ENCODE measurements around the gene WWC2.

Gene WWC2

DNA sequence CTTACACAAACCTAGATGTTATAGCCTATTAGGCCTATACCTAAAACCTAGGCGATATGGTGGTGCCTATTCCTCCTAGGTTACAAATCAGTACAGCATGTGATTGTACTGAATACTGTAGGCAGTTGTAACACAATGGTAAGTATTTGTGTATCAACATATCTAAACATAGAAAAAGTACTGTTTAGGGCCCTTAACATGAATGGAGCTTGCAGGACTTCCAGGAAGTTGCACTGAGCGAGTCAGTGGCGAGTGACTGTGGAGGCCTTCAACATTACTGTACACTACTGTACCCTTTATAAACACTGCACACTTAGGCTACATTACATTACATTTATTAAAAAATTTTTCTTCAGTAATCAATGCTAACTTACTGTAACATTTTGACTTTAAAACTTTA, 37.8 kb downstream of the WWC2 start:
- in situ Hi-C loops (cut with MboI; ENCODE audit: low pct_unique_long_range_greater_than_20kb, low sequenced_read_pairs, unreplicated experiment), result no loop called here
- TF ChIP-seq, protein P1, sequence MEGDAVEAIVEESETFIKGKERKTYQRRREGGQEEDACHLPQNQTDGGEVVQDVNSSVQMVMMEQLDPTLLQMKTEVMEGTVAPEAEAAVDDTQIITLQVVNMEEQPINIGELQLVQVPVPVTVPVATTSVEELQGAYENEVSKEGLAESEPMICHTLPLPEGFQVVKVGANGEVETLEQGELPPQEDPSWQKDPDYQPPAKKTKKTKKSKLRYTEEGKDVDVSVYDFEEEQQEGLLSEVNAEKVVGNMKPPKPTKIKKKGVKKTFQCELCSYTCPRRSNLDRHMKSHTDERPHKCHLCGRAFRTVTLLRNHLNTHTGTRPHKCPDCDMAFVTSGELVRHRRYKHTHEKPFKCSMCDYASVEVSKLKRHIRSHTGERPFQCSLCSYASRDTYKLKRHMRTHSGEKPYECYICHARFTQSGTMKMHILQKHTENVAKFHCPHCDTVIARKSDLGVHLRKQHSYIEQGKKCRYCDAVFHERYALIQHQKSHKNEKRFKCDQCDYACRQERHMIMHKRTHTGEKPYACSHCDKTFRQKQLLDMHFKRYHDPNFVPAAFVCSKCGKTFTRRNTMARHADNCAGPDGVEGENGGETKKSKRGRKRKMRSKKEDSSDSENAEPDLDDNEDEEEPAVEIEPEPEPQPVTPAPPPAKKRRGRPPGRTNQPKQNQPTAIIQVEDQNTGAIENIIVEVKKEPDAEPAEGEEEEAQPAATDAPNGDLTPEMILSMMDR (IDR thresholded peaks at IDR 0.05; ENCODE audit: extremely low read depth, insufficient read depth, missing control alignments), result no peak
- DNase-seq (ENCODE audit: low spot score), result no peak

DNA sequence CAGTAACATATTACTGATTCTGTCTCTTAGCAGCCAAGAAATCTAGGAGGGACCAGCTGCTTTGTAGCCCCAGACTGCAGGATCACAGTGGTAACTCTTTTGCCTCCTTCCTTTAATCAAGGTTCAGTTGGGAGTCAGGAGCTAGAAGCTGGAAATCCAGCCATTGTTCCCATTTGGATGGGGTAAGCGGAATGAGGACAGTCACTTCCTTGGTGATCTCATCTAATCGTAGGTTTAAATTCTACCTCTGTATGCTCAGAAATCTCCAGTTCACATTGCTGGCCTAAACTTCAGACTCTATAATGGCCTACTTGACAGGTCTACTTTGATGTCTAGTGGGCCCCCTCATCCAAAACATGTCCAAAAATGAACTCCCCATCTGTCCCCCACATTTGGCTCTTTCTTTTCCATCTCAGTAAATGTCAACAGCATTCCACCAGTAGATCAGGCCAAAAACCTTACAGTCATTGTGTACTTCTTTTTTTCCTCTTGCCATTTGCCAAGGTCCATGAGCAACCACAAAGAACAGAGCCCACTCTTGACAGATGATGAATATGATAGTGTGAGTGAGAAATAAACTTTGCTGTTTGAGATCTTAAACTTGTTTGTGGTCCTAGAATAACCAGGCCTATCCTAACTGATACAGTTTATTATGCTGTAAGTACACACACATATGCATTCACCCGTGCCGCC, 40.1 kb downstream of the WWC2 start:
- in situ Hi-C loops (cut with MboI; ENCODE audit: low pct_unique_long_range_greater_than_20kb, low sequenced_read_pairs, unreplicated experiment), result no loop called here

DNA sequence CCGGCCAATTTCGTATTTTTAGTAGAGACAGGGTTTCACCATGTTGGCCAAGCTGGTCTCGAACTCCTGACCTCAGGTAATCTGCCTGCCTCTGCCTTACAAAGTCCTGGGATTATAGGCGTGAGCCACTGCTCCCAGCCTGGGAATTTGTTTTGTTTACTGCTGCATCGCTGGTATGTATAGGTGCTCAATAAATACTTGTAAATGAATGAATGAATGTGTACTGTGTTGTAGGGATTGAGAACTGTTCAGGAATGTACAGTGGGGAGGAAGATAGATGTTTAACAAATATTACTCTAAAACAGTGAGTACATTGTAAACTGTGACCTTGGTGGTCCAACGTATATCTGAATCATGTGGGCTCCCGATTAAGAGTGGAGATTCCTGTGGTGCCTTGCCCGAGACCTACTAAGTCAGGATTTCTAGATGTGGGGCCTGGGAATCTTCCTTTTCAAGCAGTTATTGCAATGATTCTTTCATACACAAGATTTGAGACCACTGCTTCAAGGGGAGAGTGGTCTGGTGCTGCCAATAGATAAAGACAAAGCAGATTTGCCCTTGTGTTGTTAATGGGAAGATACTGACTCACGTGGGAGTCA, 41.0 kb downstream of the WWC2 start:
- TF ChIP-seq, protein P1 (IDR thresholded peaks at IDR 0.05; ENCODE audit: extremely low read depth, insufficient read depth, missing control alignments), result no peak
- no peak for DNase-seq (ENCODE audit: low spot score)
- in situ Hi-C loops (cut with MboI; ENCODE audit: low pct_unique_long_range_greater_than_20kb, low sequenced_read_pairs, unreplicated experiment), result no loop called here

More for the DNA sequence above, 40.1 kb downstream of the WWC2 start:
- TF ChIP-seq, protein P1 (IDR thresholded peaks at IDR 0.05; ENCODE audit: extremely low read depth, insufficient read depth, missing control alignments), result no peak
- no peak for DNase-seq (ENCODE audit: low spot score)

DNA sequence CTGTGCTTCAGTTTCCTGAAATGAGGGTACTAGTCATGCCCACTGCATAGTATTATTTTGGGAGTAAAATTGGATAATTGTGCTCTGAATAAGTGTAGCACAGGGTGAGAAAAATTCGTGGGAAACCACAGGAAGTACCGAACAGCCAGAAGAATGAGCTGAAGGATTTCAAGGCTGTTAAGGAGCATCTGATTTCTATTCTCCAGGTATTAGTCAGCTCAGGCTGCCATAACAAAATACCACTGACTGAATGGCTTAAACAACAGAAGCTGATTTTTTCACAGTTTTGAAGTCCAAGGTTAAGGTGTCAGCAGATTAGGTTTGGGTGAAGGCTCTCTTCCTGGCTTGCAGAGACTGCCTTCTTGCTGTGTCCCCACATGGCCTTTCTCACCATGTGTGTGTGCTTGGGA, 41.9 kb downstream of the WWC2 start:
- in situ Hi-C loops (cut with MboI; ENCODE audit: low pct_unique_long_range_greater_than_20kb, low sequenced_read_pairs, unreplicated experiment), result no loop called here
- DNase-seq (ENCODE audit: low spot score), result no peak
- TF ChIP-seq, protein P1 (IDR thresholded peaks at IDR 0.05; ENCODE audit: extremely low read depth, insufficient read depth, missing control alignments), result no peak

DNA sequence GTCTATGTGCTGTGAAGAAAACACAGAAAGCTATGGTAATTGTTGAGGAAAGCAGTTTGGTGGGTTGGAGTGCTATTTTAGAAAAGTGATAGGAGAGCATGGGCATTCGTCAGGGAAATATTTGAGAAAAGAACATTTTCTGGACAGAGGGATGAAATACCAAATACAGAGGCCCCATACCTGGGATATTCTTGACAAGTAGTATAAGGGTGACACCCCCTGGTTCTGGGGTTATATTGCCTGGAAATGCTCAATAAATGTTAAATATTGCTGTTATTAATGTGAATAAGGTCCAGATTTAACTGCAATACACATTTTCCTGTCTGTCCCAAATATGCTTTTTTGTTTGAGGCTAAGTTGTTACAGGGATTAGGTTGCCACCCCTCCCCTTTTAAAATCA, 42.9 kb downstream of the WWC2 start:
- no peak for DNase-seq (ENCODE audit: low spot score)
- in situ Hi-C loops (cut with MboI; ENCODE audit: low pct_unique_long_range_greater_than_20kb, low sequenced_read_pairs, unreplicated experiment), result no loop called here

DNA sequence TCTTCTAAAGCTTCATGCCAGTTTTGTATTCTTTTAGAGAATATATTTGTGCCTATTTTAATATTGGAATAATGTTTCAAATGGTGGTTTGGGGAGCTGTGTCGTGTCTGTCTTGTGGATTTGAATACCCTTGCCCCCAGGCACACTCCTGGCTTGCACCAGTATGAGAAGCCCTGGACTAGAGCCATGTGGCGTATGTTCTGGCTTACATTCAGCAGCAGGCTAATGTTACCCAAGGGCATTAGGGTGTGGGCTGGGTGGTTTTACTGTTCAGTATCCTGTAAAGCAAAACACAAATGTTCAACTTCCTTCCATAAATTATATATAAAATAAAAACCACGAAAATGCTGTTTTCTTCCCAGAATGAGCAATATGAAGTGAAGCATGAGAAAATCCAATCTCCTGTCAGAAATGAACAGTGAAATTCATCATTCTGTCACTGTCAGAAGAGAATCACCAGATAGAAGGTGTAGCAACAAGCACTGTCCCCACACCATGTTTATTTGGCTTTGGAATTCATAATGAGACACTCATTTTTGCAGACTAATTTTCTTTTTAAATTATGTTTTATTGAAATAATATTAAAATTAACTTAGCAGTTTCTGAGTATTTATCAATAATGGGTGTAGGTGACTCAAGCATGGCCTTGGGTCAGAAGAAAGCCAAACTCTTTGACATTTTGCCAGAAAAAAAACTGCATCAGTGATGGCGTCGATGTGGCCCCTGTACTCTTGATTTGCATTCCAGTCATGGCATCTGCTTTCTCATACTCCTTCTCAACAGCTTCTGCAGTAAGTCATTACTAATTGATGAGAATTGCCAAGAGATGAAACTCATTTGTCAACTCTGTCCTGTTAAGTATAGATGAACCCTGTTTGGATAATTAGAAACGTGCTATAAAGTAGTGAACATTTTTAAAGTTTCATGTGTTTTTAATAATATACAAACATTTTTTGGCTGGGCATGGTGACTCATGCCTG, 43.8 kb downstream of the WWC2 start:
- TF ChIP-seq, protein P1 (IDR thresholded peaks at IDR 0.05; ENCODE audit: extremely low read depth, insufficient read depth, missing control alignments), result no peak
- in situ Hi-C loops (cut with MboI; ENCODE audit: low pct_unique_long_range_greater_than_20kb, low sequenced_read_pairs, unreplicated experiment), result no loop called here
- no peak for DNase-seq (ENCODE audit: low spot score)

More for the DNA sequence above, 42.9 kb downstream of the WWC2 start:
- TF ChIP-seq, protein P1 (IDR thresholded peaks at IDR 0.05; ENCODE audit: extremely low read depth, insufficient read depth, missing control alignments), result no peak
